Stimulated activated CD8-positive, alpha-beta memory T cell treated with anti-CD3 and anti-CD28 coated beads, Interleukin-12 subunit alpha, Interleukin-12 subunit beta, amount 100 ng/mL, for 24 hours (primary cell): ENCODE data around the gene EHD3.
"Not testable (repeated sequence)": the region's sequence is repeated elsewhere in the genome, so short reads cannot be mapped to it uniquely, and the experiment has no call there.

ENCODE experiments used
- DNase-seq: peaks from one replicate; pipeline ENCODE4 v3.0.0-alpha.2; 2020; ENCODE audit errors: extremely low read depth

The EHD3 gene

GRCh38 chr2:31255911-31256571 is 22.1 kb downstream of the EHD3 start:
- DNase-seq, result no peak

GRCh38 chr2:31256611-31257382 is 22.8 kb downstream of the EHD3 start:
- no peak for DNase-seq

- DNase-seq, result no peak
Measured at GRCh38 chr2:31258351-31258750, 24.4 kb downstream of the EHD3 start.

GRCh38 chr2:31259075-31259474 is 25.1 kb downstream of the EHD3 start:
- no peak for DNase-seq

GRCh38 chr2:31260870-31261269 is 26.9 kb downstream of the EHD3 start:
- DNase-seq, result no peak

GRCh38 chr2:31263636-31264190 is 29.8 kb downstream of the EHD3 start:
- DNase-seq, result no peak

- no peak for DNase-seq
Measured at GRCh38 chr2:31265234-31265633, 31.3 kb downstream of the EHD3 start.

GRCh38 chr2:31266804-31267203 is 32.9 kb downstream of the EHD3 start:
- DNase-seq, result no peak

GRCh38 chr2:31267437-31268120 is 33.6 kb downstream of the EHD3 start:
- no peak for DNase-seq

- no peak for DNase-seq
Measured at GRCh38 chr2:31268344-31268743, 34.4 kb downstream of the EHD3 start.

GRCh38 chr2:31269087-31269486 is 35.1 kb downstream of the EHD3 start:
- no peak for DNase-seq

- DNase-seq, result no peak
Measured at GRCh38 chr2:31270131-31270530, 36.2 kb downstream of the EHD3 start.

- no peak for DNase-seq
Measured at GRCh38 chr2:31270822-31271231, 36.9 kb downstream of the EHD3 start.

- no peak for DNase-seq
Measured at GRCh38 chr2:31271851-31272267, 37.9 kb downstream of the EHD3 start.

GRCh38 chr2:31274401-31275075 is 40.6 kb downstream of the EHD3 start:
- no peak for DNase-seq

GRCh38 chr2:31275976-31276375 is 42.0 kb downstream of the EHD3 start:
- DNase-seq, result no peak

- DNase-seq, result no peak
Measured at GRCh38 chr2:31277621-31278020, 43.7 kb downstream of the EHD3 start.

GRCh38 chr2:31282634-31283033 is 48.7 kb downstream of the EHD3 start:
- DNase-seq, result no peak

- not testable (repeated sequence) for DNase-seq
Measured at GRCh38 chr2:31283193-31283919, 49.4 kb downstream of the EHD3 start.

GRCh38 chr2:31284107-31284506 is 50.2 kb downstream of the EHD3 start:
- no peak for DNase-seq

- no peak for DNase-seq
Measured at GRCh38 chr2:31286230-31286629, 52.3 kb downstream of the EHD3 start.
